IPS-15b (cell line): Measurements from ENCODE around the gene ESR1.
"Not testable (repeated sequence)": the region's sequence is repeated elsewhere in the genome, so short reads cannot be mapped to it uniquely, and the experiment has no call there.

ENCODE experiments used
- H3K27me3 ChIP-seq: one replicate; pipeline ENCODE4 v1.6.1; 2013; ENCODE audit warnings: low read length; ENCODE audit not compliant: control insufficient read depth, insufficient read depth
- H3K36me3 ChIP-seq: one replicate; pipeline ENCODE4 v1.6.1; 2013; ENCODE audit warnings: low read length; ENCODE audit not compliant: control insufficient read depth, insufficient read depth
- H3K4me1 ChIP-seq: one replicate; pipeline ENCODE4 v1.6.1; 2013; ENCODE audit warnings: mild to moderate bottlenecking, low read length; ENCODE audit not compliant: control insufficient read depth, insufficient read depth
- H3K4me3 ChIP-seq: one replicate; pipeline ENCODE4 v1.5.1; 2013; ENCODE audit warnings: low read depth, low read length
- H3K9ac ChIP-seq: one replicate; pipeline ENCODE4 v1.6.1; 2013; ENCODE audit warnings: low read depth, mild to moderate bottlenecking, low read length
- H3K9me3 ChIP-seq: one replicate; pipeline ENCODE4 v1.6.1; 2013; ENCODE audit warnings: mild to moderate bottlenecking, low read length; ENCODE audit not compliant: control insufficient read depth, insufficient read depth

The ESR1 gene

GRCh38 chr6:151822252-151823111 lies 15.0 kb downstream of the ESR1 start:
- Histone ChIP-seq H3K9ac (no peak overlapping the region), H3K27me3 (no peaks in the 10 kb centered on the region), H3K9me3 (no peaks in the 10 kb centered on the region), H3K4me1 (no peaks in the 10 kb centered on the region), H3K36me3 (no peaks in the 10 kb centered on the region), H3K4me3 (no peak overlapping the region)

GRCh38 chr6:151826517-151827142 lies 19.1 kb downstream of the ESR1 start:
- Histone ChIP-seq H3K4me1 (no peaks in the 10 kb centered on the region), H3K36me3 (no peaks in the 10 kb centered on the region), H3K4me3 (no peak overlapping the region), H3K9ac (no peak overlapping the region), H3K27me3 (no peaks in the 10 kb centered on the region), H3K9me3 (no peaks in the 10 kb centered on the region)

GRCh38 chr6:151832710-151833109 lies 25.2 kb downstream of the ESR1 start:
- Histone ChIP-seq H3K4me3 (no peak overlapping the region), H3K27me3 (no peaks in the 10 kb centered on the region), H3K4me1 (no peaks in the 10 kb centered on the region), H3K9ac (no peak overlapping the region), H3K9me3 (no peaks in the 10 kb centered on the region), H3K36me3 (no peaks in the 10 kb centered on the region)

- Histone ChIP-seq H3K36me3 (no peaks in the 10 kb centered on the region), H3K9ac (no peak overlapping the region), H3K9me3 (no peaks in the 10 kb centered on the region), H3K4me3 (no peak overlapping the region), H3K27me3 (no peaks in the 10 kb centered on the region), H3K4me1 (no peaks in the 10 kb centered on the region)
These were observed 27.9 kb downstream of the ESR1 start for GRCh38 chr6:151835396-151835795.

- H3K36me3 ChIP-seq, result no peaks in the 10 kb centered on the region
- H3K9ac ChIP-seq, result no peak overlapping the region
- H3K4me3 ChIP-seq, result no peak overlapping the region
- H3K9me3 ChIP-seq, result no peaks in the 10 kb centered on the region
- H3K4me1 ChIP-seq, result no peaks in the 10 kb centered on the region
- H3K27me3 ChIP-seq, result no peaks in the 10 kb centered on the region
These were observed 29.7 kb downstream of the ESR1 start for GRCh38 chr6:151837223-151837622.

- Histone ChIP-seq H3K4me1 (no peaks in the 10 kb centered on the region), H3K9me3 (no peaks in the 10 kb centered on the region), H3K36me3 (no peaks in the 10 kb centered on the region), H3K4me3 (no peak overlapping the region), H3K27me3 (no peaks in the 10 kb centered on the region), H3K9ac (no peak overlapping the region)
These were observed 35.3 kb downstream of the ESR1 start for GRCh38 chr6:151842816-151843215.

- no peaks in the 10 kb centered on the region for H3K4me1 ChIP-seq
- no peak overlapping the region for H3K4me3 ChIP-seq
- H3K9me3 ChIP-seq, result no peaks in the 10 kb centered on the region
- no peak overlapping the region for H3K9ac ChIP-seq
- H3K27me3 ChIP-seq, result no peaks in the 10 kb centered on the region
- H3K36me3 ChIP-seq, result no peaks in the 10 kb centered on the region
These were observed 39.6 kb downstream of the ESR1 start for GRCh38 chr6:151847064-151847463.

GRCh38 chr6:151850479-151851003 lies 43.1 kb downstream of the ESR1 start:
- no peaks in the 10 kb centered on the region for H3K9me3 ChIP-seq
- no peaks in the 10 kb centered on the region for H3K36me3 ChIP-seq
- H3K4me1 ChIP-seq, result no peaks in the 10 kb centered on the region
- H3K27me3 ChIP-seq, result no peaks in the 10 kb centered on the region
- no peak overlapping the region for H3K4me3 ChIP-seq
- H3K9ac ChIP-seq, result no peak overlapping the region

- H3K4me3 ChIP-seq, result no peak overlapping the region
- no peaks in the 10 kb centered on the region for H3K4me1 ChIP-seq
- H3K9ac ChIP-seq, result no peak overlapping the region
- no peaks in the 10 kb centered on the region for H3K9me3 ChIP-seq
- H3K27me3 ChIP-seq, result no peaks in the 10 kb centered on the region
- no peaks in the 10 kb centered on the region for H3K36me3 ChIP-seq
These were observed 50.8 kb downstream of the ESR1 start for GRCh38 chr6:151858294-151858693.

GRCh38 chr6:151862461-151862860 lies 55.0 kb downstream of the ESR1 start:
- Histone ChIP-seq H3K9me3 (no peaks in the 10 kb centered on the region), H3K27me3 (no peaks in the 10 kb centered on the region), H3K36me3 (no peaks in the 10 kb centered on the region), H3K4me3 (no peak overlapping the region), H3K9ac (no peak overlapping the region), H3K4me1 (no peaks in the 10 kb centered on the region)

GRCh38 chr6:151867361-151867869 lies 59.9 kb downstream of the ESR1 start:
- not testable (repeated sequence) for H3K9me3 ChIP-seq, H3K4me1 ChIP-seq

GRCh38 chr6:151869345-151869744 lies 61.9 kb downstream of the ESR1 start:
- Histone ChIP-seq H3K9ac (no peak overlapping the region), H3K4me3 (no peak overlapping the region), H3K9me3 (no peaks in the 10 kb centered on the region), H3K36me3 (no peaks in the 10 kb centered on the region), H3K4me1 (no peaks in the 10 kb centered on the region), H3K27me3 (no peaks in the 10 kb centered on the region)

More at GRCh38 chr6:151867361-151867869, 59.9 kb downstream of the ESR1 start:
- not testable (repeated sequence) for H3K4me3 ChIP-seq, H3K27me3 ChIP-seq, H3K36me3 ChIP-seq, H3K9ac ChIP-seq
